ENCODE results near the gene SLC29A1. TPM values are rescaled to one million over a fixed set of nuclear protein-coding genes. Genes with fewer than 3 reads are reported as not detected.
"Not testable (repeated sequence)": the region's sequence is repeated elsewhere in the genome, so short reads cannot be mapped to it uniquely, and the experiment has no call there.

The SLC29A1 gene
- polyA plus RNA-seq, 2 of the 4 experiments (the other 2 are of a cell fraction) = 45.6 to 72.3 TPM

DNA sequence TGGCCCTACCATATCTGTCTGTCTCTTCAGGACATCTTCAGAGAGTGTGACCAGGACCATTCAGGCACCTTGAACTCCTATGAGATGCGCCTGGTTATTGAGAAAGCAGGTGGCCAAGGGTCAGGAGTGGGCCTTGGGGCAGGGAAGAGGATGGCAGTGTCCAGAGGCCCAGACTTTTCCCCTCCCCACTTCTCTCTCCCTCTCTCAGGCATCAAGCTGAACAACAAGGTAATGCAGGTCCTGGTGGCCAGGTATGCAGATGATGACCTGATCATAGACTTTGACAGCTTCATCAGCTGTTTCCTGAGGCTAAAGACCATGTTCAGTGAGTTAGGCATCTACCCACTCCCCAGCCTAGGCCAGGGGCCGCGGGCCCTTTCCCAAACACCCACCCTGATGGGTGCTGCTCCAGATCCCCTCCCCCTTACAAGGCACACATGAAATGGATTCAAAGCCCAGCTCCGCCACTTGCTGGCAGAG is 40.4 kb upstream of the SLC29A1 start:
- 87% methylated on average over 4 of the region's 4 CpGs for WGBS (ENCODE audit: missing lambda C conversion rate)
- Histone ChIP-seq H3K27ac (no peak overlapping the region), H3K4me2 (no peak overlapping the region), H3K4me1 (0 out of 3 replicates have a peak, but pooled peaks cover 5% of the 10 kb centered on the region), H3K4me3 (no peak overlapping the region), H3K9me3 (no peaks in the 10 kb centered on the region)
- ChIA-PET CTCF (interaction anchor here (1.0 to 2.6 kb wide), 2 partner anchors 10 kb away, joined by 7 to 9 read pairs; no protein-coding TSS in a partner anchor), POLR2A (no interaction called here)
- TF ChIP-seq SREBF2 (IDR thresholded peaks at IDR 0.05) (no peak), ZC3H11A (IDR thresholded peaks at IDR 0.05) (no peak), RFX5 (IDR thresholded peaks at IDR 0.05) (no peak), EP300 (IDR thresholded peaks at IDR 0.05) (no peak), JUN (IDR thresholded peaks at IDR 0.05) (no peak), RAD21 (conservative IDR thresholded peaks at IDR 0.05 in 1 of 2, IDR thresholded peaks at IDR 0.05 in 1 of 2) (no peak)
- TF ChIP-seq, protein P1, sequence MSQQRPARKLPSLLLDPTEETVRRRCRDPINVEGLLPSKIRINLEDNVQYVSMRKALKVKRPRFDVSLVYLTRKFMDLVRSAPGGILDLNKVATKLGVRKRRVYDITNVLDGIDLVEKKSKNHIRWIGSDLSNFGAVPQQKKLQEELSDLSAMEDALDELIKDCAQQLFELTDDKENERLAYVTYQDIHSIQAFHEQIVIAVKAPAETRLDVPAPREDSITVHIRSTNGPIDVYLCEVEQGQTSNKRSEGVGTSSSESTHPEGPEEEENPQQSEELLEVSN (IDR thresholded peaks at IDR 0.05; ENCODE audit: borderline replicate concordance, low read depth) = no peak
- TF ChIP-seq, protein P2, sequence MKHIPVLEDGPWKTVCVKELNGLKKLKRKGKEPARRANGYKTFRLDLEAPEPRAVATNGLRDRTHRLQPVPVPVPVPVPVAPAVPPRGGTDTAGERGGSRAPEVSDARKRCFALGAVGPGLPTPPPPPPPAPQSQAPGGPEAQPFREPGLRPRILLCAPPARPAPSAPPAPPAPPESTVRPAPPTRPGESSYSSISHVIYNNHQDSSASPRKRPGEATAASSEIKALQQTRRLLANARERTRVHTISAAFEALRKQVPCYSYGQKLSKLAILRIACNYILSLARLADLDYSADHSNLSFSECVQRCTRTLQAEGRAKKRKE (CRISPR knock-in tag; IDR thresholded peaks at IDR 0.05; ENCODE audit: low read depth) = no peak
- DNase-seq (ENCODE audit: low read depth in 1 of 2, low spot score in 1 of 2) (no peak), ATAC-seq (no peak), FAIRE-seq (no peak)

DNA sequence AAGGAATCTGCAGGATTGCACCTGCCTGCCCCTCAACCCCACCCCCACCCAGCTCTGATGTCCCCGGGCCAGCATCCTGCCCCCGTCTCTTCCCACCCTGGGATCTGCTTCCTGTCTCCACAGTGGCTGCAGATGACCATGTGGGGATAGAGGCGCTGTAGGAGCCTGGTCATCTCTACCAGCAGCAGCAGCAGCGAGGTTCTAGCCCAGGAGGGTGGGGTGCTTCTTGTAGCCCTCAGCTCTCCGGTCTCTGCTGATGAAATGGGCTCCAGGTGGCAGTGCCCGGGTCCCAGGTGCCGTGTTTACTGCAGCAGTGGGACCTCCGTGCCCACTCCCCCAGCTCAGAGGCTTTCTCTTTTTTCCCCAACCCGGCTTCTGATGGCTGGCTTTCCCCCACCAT is 39.6 kb upstream of the SLC29A1 start:
- 0 out of 3 replicates have a peak, but pooled peaks cover 5% of the 10 kb centered on the region for H3K4me1 ChIP-seq
- 42% methylated on average over 6 of the region's 9 CpGs for WGBS (ENCODE audit: missing lambda C conversion rate)
- no peak for FAIRE-seq
- no peaks in the 10 kb centered on the region for H3K9me3 ChIP-seq
- no peak overlapping the region for H3K4me3 ChIP-seq
- no peak for ATAC-seq
- ChIA-PET CTCF (interaction anchor here (2.6 kb wide), 1 partner anchor 11 kb away, joined by 9 read pairs; no protein-coding TSS in a partner anchor), POLR2A (no interaction called here)
- DNase-seq (ENCODE audit: low read depth in 1 of 2, low spot score in 1 of 2) = no peak
- H3K4me2 ChIP-seq = no peak overlapping the region
- no peak for TF ChIP-seq HOXB5 (CRISPR knock-in tag; IDR thresholded peaks at IDR 0.05)
- TF ChIP-seq ESRRA (IDR thresholded peaks at IDR 0.05; ENCODE audit: borderline replicate concordance, low read length) = no peak
- no peak for TF ChIP-seq SREBF2 (IDR thresholded peaks at IDR 0.05)
- TF ChIP-seq, protein P3, sequence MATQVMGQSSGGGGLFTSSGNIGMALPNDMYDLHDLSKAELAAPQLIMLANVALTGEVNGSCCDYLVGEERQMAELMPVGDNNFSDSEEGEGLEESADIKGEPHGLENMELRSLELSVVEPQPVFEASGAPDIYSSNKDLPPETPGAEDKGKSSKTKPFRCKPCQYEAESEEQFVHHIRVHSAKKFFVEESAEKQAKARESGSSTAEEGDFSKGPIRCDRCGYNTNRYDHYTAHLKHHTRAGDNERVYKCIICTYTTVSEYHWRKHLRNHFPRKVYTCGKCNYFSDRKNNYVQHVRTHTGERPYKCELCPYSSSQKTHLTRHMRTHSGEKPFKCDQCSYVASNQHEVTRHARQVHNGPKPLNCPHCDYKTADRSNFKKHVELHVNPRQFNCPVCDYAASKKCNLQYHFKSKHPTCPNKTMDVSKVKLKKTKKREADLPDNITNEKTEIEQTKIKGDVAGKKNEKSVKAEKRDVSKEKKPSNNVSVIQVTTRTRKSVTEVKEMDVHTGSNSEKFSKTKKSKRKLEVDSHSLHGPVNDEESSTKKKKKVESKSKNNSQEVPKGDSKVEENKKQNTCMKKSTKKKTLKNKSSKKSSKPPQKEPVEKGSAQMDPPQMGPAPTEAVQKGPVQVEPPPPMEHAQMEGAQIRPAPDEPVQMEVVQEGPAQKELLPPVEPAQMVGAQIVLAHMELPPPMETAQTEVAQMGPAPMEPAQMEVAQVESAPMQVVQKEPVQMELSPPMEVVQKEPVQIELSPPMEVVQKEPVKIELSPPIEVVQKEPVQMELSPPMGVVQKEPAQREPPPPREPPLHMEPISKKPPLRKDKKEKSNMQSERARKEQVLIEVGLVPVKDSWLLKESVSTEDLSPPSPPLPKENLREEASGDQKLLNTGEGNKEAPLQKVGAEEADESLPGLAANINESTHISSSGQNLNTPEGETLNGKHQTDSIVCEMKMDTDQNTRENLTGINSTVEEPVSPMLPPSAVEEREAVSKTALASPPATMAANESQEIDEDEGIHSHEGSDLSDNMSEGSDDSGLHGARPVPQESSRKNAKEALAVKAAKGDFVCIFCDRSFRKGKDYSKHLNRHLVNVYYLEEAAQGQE (IDR thresholded peaks at IDR 0.05) = no peak
- TF ChIP-seq EP300 (IDR thresholded peaks at IDR 0.05) = no peak
- no peak for TF ChIP-seq HOXB13 (CRISPR knock-in tag; IDR thresholded peaks at IDR 0.05; ENCODE audit: low read depth)
- TF ChIP-seq CEBPB (IDR thresholded peaks at IDR 0.05) = no peak
- TF ChIP-seq POLR2AphosphoS2 (conservative IDR thresholded peaks at IDR 0.05; ENCODE audit: low read length) = no peak
- no peak for TF ChIP-seq FOSL2 (IDR thresholded peaks at IDR 0.05)
- TF ChIP-seq FOSL2 (CRISPR knock-in tag; IDR thresholded peaks at IDR 0.05) = no peak
- TF ChIP-seq CHD2 (IDR thresholded peaks at IDR 0.05; ENCODE audit: low read length, partially characterized antibody) = no peak
- TF ChIP-seq, protein P1 (IDR thresholded peaks at IDR 0.05; ENCODE audit: borderline replicate concordance, low read depth) = no peak
- no peak for TF ChIP-seq MAFK (IDR thresholded peaks at IDR 0.05; ENCODE audit: partially characterized antibody)
- TF ChIP-seq, protein P4, sequence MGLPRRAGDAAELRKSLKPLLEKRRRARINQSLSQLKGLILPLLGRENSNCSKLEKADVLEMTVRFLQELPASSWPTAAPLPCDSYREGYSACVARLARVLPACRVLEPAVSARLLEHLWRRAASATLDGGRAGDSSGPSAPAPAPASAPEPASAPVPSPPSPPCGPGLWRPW (IDR thresholded peaks at IDR 0.05) = no peak
- no peak for TF ChIP-seq KDM5A (IDR thresholded peaks at IDR 0.05)
- no peak for TF ChIP-seq SMC3 (IDR thresholded peaks at IDR 0.05)
- no peak for TF ChIP-seq HOXA7 (CRISPR knock-in tag; IDR thresholded peaks at IDR 0.05)
- TF ChIP-seq NPAS2 (CRISPR knock-in tag; IDR thresholded peaks at IDR 0.05; ENCODE audit: borderline replicate concordance) = no peak
- H3K27ac ChIP-seq = no peak overlapping the region

DNA sequence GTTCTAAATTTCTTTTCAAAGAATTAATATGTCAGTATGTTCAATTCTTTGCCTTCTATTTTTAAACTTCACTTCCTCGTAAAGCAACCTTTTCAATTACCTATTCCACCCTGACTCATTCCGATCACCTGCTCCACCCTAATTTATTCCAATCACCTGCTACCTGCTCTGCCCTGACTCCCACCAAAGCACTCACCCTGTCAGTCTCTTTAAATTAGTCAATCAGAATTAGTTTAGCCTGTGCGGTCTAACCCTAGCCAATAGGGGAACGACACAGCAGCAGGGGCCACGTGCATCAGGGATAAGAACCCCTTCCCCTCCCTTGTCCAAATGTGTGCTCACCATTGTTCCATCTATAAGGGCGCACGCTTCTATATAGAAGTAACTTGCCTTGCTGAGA is 38.0 kb upstream of the SLC29A1 start:
- CTCF ChIA-PET = interaction anchor here (1.3 to 2.6 kb wide), 4 partner anchors 13 to 89 kb away, joined by 3 to 9 read pairs (median 7); no protein-coding TSS in a partner anchor
- 58% methylated on average over 7 of the region's 7 CpGs for WGBS (ENCODE audit: missing lambda C conversion rate)
- H3K27ac ChIP-seq; ATAC-seq; H3K9me3 ChIP-seq; H3K4me1 ChIP-seq; H3K4me2 ChIP-seq; DNase-seq (ENCODE audit: low read depth in 1 of 2, low spot score in 1 of 2); FAIRE-seq; H3K4me3 ChIP-seq; POLR2A ChIA-PET: not testable (repeated sequence)
